ENCODE results near the gene RACK1.
A peak's percentile ranks its signal among the peaks of the same experiment; 100 is the strongest.

Gene RACK1

DNA sequence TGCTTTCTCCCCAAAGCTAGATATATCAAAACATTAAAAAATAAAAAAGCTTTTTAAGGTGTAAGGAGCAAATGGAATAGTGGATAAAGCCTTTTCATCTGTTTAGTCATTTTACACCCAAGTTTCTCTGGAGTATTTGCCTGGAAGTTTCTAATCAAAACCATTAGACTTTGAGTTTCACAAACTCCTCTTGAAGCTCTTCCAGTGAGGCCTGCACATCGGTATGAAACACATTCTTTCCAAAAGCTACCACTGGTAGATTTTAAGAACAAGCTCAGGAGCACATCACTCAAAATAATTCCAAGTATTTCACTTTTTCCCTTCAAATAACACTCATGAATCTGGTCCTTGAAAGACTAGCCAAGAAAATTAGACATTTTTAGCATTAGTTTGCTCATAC lies 11.6 kb upstream of the RACK1 start:
- no peak overlapping the region for H3K4me3 ChIP-seq (ENCODE audit: control insufficient read depth, low read depth, low read length)
- no peak for DNase-seq (ENCODE audit: low read depth)
- TF ChIP-seq, protein P1, sequence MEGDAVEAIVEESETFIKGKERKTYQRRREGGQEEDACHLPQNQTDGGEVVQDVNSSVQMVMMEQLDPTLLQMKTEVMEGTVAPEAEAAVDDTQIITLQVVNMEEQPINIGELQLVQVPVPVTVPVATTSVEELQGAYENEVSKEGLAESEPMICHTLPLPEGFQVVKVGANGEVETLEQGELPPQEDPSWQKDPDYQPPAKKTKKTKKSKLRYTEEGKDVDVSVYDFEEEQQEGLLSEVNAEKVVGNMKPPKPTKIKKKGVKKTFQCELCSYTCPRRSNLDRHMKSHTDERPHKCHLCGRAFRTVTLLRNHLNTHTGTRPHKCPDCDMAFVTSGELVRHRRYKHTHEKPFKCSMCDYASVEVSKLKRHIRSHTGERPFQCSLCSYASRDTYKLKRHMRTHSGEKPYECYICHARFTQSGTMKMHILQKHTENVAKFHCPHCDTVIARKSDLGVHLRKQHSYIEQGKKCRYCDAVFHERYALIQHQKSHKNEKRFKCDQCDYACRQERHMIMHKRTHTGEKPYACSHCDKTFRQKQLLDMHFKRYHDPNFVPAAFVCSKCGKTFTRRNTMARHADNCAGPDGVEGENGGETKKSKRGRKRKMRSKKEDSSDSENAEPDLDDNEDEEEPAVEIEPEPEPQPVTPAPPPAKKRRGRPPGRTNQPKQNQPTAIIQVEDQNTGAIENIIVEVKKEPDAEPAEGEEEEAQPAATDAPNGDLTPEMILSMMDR (IDR thresholded peaks at IDR 0.05; ENCODE audit: control insufficient read depth, insufficient read depth, low read depth, low read length, missing control alignments): no peak

GRCh38 chr5:181248277-181248676 lies 4.6 kb upstream of the RACK1 start:
- H3K4me3 ChIP-seq (ENCODE audit: control insufficient read depth, low read depth, low read length): peak overlapping the region; percentile 95
- DNase-seq (ENCODE audit: low read depth): no peak
- TF ChIP-seq, protein P1 (IDR thresholded peaks at IDR 0.05; ENCODE audit: control insufficient read depth, insufficient read depth, low read depth, low read length, missing control alignments): no peak

DNA sequence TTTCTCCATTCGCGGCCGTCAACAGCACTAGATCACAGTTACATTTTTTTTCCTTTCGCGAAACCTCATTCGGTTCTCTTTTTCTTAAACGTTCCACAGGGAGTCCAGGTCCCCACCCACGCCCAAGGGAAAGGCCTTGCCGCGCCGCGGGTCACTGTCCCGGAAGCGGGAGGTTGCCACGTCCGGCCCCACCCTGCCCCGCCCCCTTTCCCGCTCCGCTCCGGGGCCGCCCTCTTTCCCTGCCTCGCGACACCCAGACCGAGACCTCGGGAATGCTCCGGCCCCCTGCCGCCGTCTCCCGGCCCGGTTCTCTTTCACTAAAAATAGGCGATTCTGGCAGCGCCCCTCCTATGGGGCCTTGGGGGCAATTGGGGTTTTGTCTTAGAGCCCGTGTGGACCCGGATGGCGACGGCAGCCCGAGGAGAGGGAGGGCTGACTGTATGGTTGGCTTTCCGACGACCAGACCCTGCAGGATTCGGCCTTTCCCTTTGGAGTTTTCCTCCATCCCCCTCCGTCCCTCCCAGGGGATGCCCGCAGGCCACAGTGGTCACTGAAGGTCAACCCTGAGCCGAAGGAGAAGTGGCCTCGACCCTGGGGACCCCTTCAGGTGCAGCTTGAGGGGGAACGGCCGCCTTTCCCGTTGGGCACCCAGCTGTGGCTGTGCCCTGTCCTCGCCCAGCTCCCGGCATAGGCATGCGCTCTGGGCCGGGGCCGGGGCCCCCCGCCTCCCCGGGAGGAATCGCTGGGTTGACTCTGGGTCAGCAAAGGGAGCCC lies 2.8 kb upstream of the RACK1 start:
- peak overlapping the region; percentile 95 for H3K4me3 ChIP-seq (ENCODE audit: control insufficient read depth, low read depth, low read length)
- TF ChIP-seq, protein P1 (IDR thresholded peaks at IDR 0.05; ENCODE audit: control insufficient read depth, insufficient read depth, low read depth, low read length, missing control alignments): no peak
- DNase-seq (ENCODE audit: low read depth): peak; percentile 14

DNA sequence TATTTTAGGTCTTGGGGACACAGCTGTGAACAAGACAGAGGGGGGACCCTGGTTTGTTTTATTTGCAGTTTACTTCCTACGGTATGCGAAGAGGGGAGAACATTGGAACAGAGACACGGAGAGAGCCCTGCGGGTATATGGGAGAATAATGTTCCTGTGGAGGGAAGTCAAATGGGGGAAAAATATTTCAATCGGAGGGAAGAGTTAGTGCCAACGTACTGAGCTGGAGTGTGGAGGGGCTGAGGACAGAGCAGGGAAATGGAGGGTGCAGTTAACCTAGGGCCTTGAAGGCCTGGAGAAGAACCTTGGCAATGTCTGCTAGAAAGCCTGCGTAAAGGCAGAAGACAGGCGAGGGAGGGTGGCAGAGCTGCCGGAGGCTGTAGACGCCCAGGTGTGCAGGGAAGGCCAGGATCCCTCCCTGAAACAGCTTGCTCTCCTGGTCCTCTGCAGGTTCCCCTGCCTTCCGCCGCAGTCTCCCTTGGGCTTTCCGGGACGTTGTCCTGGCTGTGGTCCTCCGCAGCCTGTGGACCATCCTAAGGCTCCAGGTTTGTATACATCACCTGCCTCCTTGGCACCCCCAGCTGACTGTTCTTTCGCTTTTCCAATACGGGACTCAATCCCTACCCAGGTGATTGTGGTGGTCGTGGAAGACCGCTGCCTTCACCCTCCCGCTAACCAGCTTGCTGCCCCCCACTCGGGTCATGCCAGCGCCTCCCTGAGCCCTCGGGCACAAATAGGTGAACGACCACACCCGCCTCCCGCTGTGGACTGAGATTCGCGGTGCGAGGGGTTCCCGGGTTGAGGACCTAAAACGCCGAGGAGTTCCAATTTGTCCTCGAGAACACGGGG lies 1.9 kb upstream of the RACK1 start:
- no peak for DNase-seq (ENCODE audit: low read depth)
- peak overlapping the region; percentile 95 for H3K4me3 ChIP-seq (ENCODE audit: control insufficient read depth, low read depth, low read length)
- TF ChIP-seq, protein P1 (IDR thresholded peaks at IDR 0.05; ENCODE audit: control insufficient read depth, insufficient read depth, low read depth, low read length, missing control alignments): no peak

- peak overlapping the region; percentile 77 for H3K4me3 ChIP-seq (ENCODE audit: control insufficient read depth, low read depth, low read length)
- DNase-seq (ENCODE audit: low read depth): no peak
- TF ChIP-seq, protein P1 (IDR thresholded peaks at IDR 0.05; ENCODE audit: control insufficient read depth, insufficient read depth, low read depth, low read length, missing control alignments): no peak
These were observed 615 bp downstream of the RACK1 start for GRCh38 chr5:181243018-181243563.

- no peak for DNase-seq (ENCODE audit: low read depth)
- TF ChIP-seq, protein P1 (IDR thresholded peaks at IDR 0.05; ENCODE audit: control insufficient read depth, insufficient read depth, low read depth, low read length, missing control alignments): no peak
- peak overlapping the region; percentile 77 for H3K4me3 ChIP-seq (ENCODE audit: control insufficient read depth, low read depth, low read length)
These were observed 1.7 kb downstream of the RACK1 start for GRCh38 chr5:181242031-181242451.
